ENCODE measurements around the gene PLK5.

Gene PLK5

GRCh38 chr19:1481224-1481892 is 42.5 kb upstream of the PLK5 start:
- TF ChIP-seq CTCF (IDR thresholded peaks at IDR 0.05; ENCODE audit: low read depth, low read length, missing control alignments), result no peak
- no peak for DNase-seq
- no peaks in the 10 kb centered on the region for H3K36me3 ChIP-seq (replicated peaks)
- H3K4me3 ChIP-seq (ENCODE audit: low read depth, low read length), result no peak overlapping the region
- no peak overlapping the region for H3K27ac ChIP-seq
- in situ Hi-C loops (cut with HindIII; ENCODE audit: low pct_ligation_motif_present, low sequenced_read_pairs), result no loop called here
- H3K27me3 ChIP-seq (replicated peaks), result no peaks in the 10 kb centered on the region

GRCh38 chr19:1481893-1482360 is 42.0 kb upstream of the PLK5 start:
- Histone ChIP-seq H3K27ac (no peak overlapping the region), H3K4me3 (ENCODE audit: low read depth, low read length) (no peak overlapping the region), H3K36me3 (replicated peaks) (no peaks in the 10 kb centered on the region), H3K27me3 (replicated peaks) (no peaks in the 10 kb centered on the region)
- in situ Hi-C loops (cut with HindIII; ENCODE audit: low pct_ligation_motif_present, low sequenced_read_pairs), result no loop called here
- no peak for TF ChIP-seq CTCF (IDR thresholded peaks at IDR 0.05; ENCODE audit: low read depth, low read length, missing control alignments)
- no peak for DNase-seq

- TF ChIP-seq CTCF (IDR thresholded peaks at IDR 0.05; ENCODE audit: low read depth, low read length, missing control alignments), result no peak
- no peak for DNase-seq
- H3K27ac ChIP-seq, result no peak overlapping the region
- in situ Hi-C loops (cut with HindIII; ENCODE audit: low pct_ligation_motif_present, low sequenced_read_pairs), result no loop called here
- H3K27me3 ChIP-seq (replicated peaks), result no peaks in the 10 kb centered on the region
- no peaks in the 10 kb centered on the region for H3K36me3 ChIP-seq (replicated peaks)
- H3K4me3 ChIP-seq (ENCODE audit: low read depth, low read length), result no peak overlapping the region
These were observed 41.3 kb upstream of the PLK5 start for GRCh38 chr19:1482361-1483130.

GRCh38 chr19:1483131-1483978 is 40.5 kb upstream of the PLK5 start:
- Histone ChIP-seq H3K36me3 (replicated peaks) (no peaks in the 10 kb centered on the region), H3K4me3 (ENCODE audit: low read depth, low read length) (no peak overlapping the region), H3K27me3 (replicated peaks) (no peaks in the 10 kb centered on the region), H3K27ac (no peak overlapping the region)
- in situ Hi-C loops (cut with HindIII; ENCODE audit: low pct_ligation_motif_present, low sequenced_read_pairs), result no loop called here
- no peak for DNase-seq
- TF ChIP-seq CTCF (IDR thresholded peaks at IDR 0.05; ENCODE audit: low read depth, low read length, missing control alignments), result no peak

GRCh38 chr19:1483979-1484428 is 39.9 kb upstream of the PLK5 start:
- Histone ChIP-seq H3K27me3 (replicated peaks) (no peaks in the 10 kb centered on the region), H3K36me3 (replicated peaks) (no peaks in the 10 kb centered on the region), H3K4me3 (ENCODE audit: low read depth, low read length) (no peak overlapping the region), H3K27ac (no peak overlapping the region)
- in situ Hi-C loops (cut with HindIII; ENCODE audit: low pct_ligation_motif_present, low sequenced_read_pairs), result no loop called here
- no peak for DNase-seq
- TF ChIP-seq CTCF (IDR thresholded peaks at IDR 0.05; ENCODE audit: low read depth, low read length, missing control alignments), result no peak

Data from brain microvascular endothelial cell (primary cell).